ENCODE results near the gene MET. TPM values are rescaled to one million over a fixed set of nuclear protein-coding genes. Genes with fewer than 3 reads are reported as not detected.
"Not testable (repeated sequence)": the region's sequence is repeated elsewhere in the genome, so short reads cannot be mapped to it uniquely, and the experiment has no call there.

Gene MET
- total RNA-seq, 2 donors from 2014 or later: 0.88 TPM; not detected in 1

DNA sequence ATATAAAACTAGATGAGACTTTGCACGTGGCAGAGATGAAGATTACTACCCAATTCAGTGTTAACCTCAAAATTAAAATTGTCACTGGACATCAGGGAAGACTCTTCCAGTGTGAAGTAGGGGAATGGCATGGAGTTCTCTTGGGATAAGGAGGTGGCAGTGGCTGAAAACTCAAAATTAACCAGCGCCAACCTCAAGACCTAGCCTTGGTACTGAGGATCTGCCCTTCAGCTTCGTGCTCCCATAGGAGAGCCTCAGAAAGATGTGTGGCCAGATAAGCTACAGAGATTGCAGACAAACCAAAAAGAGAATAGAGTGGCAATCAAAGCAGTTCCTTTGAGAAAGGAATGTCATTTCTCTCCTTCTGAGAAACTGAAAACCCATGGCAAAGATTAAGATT, 143.0 kb downstream of the MET start:
- Mint-ChIP-seq H3K27ac (no peak overlapping the region), H3K9me3 (no peaks in the 10 kb centered on the region), H3K36me3 (no peaks in the 10 kb centered on the region)
- ATAC-seq (no peak), DNase-seq (ENCODE audit: low spot score in 2 of 2) (no peak)

GRCh38 chr7:116820149-116820548, 148.2 kb downstream of the MET start:
- H3K36me3 Mint-ChIP-seq: no peaks in the 10 kb centered on the region
- ATAC-seq: no peak
- no peak for DNase-seq (ENCODE audit: low spot score in 2 of 2)
- peaks cover 0 to 8% of the 10 kb centered on the region in 2 donors for H3K9me3 Mint-ChIP-seq
- no peak overlapping the region for H3K27ac Mint-ChIP-seq

DNA sequence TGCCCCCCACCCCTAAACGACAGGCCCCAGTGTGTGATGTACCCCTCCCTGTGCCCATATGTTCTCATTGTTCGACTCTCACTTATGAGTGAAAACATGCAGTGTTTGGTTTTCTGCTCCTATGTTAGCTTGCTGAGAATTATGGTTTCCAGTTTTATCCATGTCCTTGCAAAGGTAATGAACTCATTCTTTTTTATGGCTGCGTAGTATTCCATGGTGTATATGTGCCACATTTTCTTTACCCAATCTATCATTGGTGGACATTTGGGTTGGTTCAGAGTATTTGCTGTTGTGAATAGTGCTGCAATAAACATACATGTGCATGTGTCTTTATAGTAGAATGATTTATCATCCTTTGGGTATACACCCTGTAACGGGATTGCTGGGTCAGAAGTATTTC, 149.7 kb downstream of the MET start:
- ATAC-seq; H3K27ac Mint-ChIP-seq; DNase-seq (ENCODE audit: low spot score in 2 of 2); H3K36me3 Mint-ChIP-seq: not testable (repeated sequence)
- H3K9me3 Mint-ChIP-seq: peaks cover 0 to 12% of the 10 kb centered on the region in 2 donors

DNA sequence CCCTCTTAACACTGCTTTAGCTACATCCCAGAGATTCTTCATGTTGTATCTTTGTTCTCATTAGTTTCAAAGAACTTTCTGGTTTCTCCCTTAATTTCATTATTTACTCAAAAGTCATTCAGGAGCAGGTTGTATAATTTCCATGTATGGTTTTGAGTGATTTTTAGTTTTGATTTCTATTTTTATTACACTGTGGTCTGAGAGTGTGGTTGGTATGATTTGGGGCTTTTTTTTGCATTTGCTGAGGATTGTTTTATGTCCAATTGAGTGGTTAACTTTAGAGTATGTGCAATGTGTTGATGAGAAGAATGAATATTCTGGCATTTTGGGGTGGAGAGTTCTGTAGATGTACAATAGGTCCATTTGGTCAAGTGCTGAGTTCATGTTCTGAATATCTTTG, 152.5 kb downstream of the MET start:
- no peaks in the 10 kb centered on the region for H3K36me3 Mint-ChIP-seq
- H3K9me3 Mint-ChIP-seq: peaks cover 0 to 12% of the 10 kb centered on the region in 2 donors
- H3K27ac Mint-ChIP-seq: no peak overlapping the region
- DNase-seq (ENCODE audit: low spot score in 2 of 2) (no peak), ATAC-seq (no peak)

DNA sequence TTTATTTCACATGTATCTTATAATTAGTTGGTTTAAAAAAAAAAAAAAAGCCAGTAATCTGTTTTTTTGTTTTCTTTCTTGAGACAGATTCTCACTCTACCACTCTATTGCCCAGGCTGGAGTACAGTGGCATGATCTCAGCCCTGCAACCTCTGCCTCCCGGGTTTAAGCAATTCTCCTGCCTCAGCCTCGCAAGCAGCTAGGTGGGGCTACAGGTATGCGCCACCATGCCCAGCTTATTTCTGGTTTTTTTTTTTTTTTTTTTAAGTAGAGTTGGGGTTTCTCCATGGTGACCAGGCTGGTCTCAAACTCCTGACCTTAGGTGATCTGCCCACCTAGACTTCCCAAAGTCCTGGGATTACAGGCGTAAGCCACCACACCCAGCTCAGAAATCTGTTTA, 156.3 kb downstream of the MET start:
- no peak for DNase-seq (ENCODE audit: low spot score in 2 of 2)
- no peak overlapping the region for H3K27ac Mint-ChIP-seq
- peaks cover 0 to 12% of the 10 kb centered on the region in 2 donors for H3K9me3 Mint-ChIP-seq
- ATAC-seq: no peak
- H3K36me3 Mint-ChIP-seq: no peaks in the 10 kb centered on the region

GRCh38 chr7:116829041-116829440, 157.0 kb downstream of the MET start:
- Mint-ChIP-seq H3K9me3 (peaks cover 0 to 11% of the 10 kb centered on the region in 2 donors), H3K36me3 (no peaks in the 10 kb centered on the region), H3K27ac (no peak overlapping the region)
- ATAC-seq (no peak), DNase-seq (ENCODE audit: low spot score in 2 of 2) (no peak)

- ATAC-seq (no peak), DNase-seq (ENCODE audit: low spot score in 2 of 2) (no peak)
- H3K27ac Mint-ChIP-seq: no peak overlapping the region
- H3K9me3 Mint-ChIP-seq: peaks cover 0 to 7% of the 10 kb centered on the region in 2 donors
- no peaks in the 10 kb centered on the region for H3K36me3 Mint-ChIP-seq
These were observed 157.5 kb downstream of the MET start for GRCh38 chr7:116829493-116829892.

DNA sequence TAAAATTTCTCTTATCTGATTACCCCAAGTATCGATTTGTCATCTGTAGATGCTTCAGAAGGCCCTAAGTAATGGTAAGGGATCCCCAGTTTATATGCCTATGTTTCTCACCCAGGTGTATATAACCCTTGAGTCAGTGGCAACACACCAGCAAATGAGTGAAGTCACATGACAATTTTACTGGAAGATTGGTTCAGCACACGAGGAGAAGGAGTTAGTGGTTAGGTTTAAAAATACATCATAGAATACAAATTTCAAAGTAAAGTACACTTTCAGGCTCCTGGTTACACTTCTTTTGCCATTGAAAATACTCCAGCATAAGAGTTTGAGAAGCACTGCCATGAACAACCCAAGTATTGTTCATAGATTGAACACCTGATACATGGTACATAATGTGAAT, 160.7 kb downstream of the MET start:
- DNase-seq (ENCODE audit: low spot score in 2 of 2) (no peak), ATAC-seq (no peak)
- H3K27ac Mint-ChIP-seq: no peak overlapping the region
- no peaks in the 10 kb centered on the region for H3K9me3 Mint-ChIP-seq
- H3K36me3 Mint-ChIP-seq: no peaks in the 10 kb centered on the region

DNA sequence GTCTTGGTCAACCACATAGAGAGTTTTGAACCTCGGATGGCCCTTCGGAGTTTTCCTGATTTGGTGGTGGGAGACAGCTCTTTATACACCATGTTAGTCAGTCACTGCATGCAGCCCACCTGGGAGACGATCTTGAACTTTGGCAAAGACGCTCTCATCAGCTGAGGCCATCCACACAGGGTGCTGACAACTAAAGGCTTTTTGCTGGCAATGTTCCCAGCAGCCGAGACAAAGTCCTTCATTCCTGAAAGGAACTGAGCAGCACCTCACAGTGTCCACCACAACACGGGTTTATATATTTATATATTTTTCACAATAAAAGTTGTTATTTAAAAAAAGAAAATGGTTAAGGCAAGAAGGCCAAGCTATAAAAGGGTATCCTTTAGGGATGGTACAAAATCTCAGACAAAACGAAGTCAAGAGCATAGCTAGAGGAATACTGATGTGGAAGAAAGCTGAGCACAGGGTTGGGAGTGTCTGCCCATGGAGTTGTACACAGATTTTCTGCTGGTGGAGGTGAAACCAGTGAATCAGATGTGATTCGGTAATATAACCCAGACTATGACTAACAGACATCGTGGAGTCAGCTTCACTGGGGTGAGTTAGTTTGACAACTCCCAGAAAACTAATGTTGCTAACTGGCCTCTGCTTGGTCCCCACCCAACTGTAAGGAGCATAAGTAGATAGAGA, 163.0 kb downstream of the MET start:
- DNase-seq (ENCODE audit: low spot score in 2 of 2) (no peak), ATAC-seq (peak; percentile 39 to 71)
- Mint-ChIP-seq H3K9me3 (no peaks in the 10 kb centered on the region), H3K36me3 (no peaks in the 10 kb centered on the region), H3K27ac (no peak overlapping the region)

DNA sequence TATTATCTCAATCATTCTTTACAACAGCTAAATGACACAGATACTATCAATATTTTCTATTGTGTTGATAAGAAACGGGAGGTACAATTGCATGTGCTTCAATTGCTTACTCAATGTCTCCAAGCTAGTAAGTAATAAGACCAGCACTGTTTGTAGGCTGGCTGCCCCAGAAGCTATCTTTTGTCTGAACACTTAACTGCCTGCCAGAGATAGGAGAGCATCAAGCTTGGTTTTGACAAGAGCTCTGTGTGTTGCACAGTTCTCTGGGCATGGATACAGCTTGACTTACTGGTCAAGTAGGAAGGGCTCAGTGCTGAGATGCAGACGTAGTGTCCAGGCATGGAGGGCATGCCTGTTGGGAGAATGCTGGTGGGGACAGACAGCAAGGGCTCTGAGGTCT, 164.1 kb downstream of the MET start:
- Mint-ChIP-seq H3K36me3 (no peaks in the 10 kb centered on the region), H3K9me3 (no peaks in the 10 kb centered on the region)

DNA sequence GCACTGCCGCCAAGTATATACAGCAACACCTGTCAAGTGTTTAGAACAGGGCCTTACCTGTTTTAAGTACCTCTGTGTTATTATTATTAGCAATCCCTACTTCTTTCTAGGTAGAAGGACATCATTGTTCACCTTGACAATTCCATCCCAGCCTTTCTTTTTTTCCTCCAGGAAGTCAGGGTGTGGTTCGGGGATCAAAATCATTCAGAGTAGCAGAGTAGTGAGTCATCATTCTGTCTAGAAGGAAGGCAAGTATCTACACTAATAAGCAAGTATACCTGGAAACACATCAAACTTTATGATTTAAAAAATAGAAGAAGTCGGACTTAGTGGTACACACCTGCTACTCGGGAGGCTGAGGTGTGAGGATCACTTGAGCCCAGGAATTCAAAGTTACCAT, 164.9 kb downstream of the MET start:
- Mint-ChIP-seq H3K9me3 (no peaks in the 10 kb centered on the region), H3K27ac (no peak overlapping the region), H3K36me3 (no peaks in the 10 kb centered on the region)
- no peak for ATAC-seq
- DNase-seq (ENCODE audit: low spot score in 2 of 2): no peak

More for the DNA sequence above, 164.1 kb downstream of the MET start:
- no peak overlapping the region for H3K27ac Mint-ChIP-seq
- ATAC-seq: no peak
- no peak for DNase-seq (ENCODE audit: low spot score in 2 of 2)

- Mint-ChIP-seq H3K9me3 (no peaks in the 10 kb centered on the region), H3K36me3 (no peaks in the 10 kb centered on the region)
- ATAC-seq: no peak
These were observed 165.6 kb downstream of the MET start for GRCh38 chr7:116837586-116837985.

DNA sequence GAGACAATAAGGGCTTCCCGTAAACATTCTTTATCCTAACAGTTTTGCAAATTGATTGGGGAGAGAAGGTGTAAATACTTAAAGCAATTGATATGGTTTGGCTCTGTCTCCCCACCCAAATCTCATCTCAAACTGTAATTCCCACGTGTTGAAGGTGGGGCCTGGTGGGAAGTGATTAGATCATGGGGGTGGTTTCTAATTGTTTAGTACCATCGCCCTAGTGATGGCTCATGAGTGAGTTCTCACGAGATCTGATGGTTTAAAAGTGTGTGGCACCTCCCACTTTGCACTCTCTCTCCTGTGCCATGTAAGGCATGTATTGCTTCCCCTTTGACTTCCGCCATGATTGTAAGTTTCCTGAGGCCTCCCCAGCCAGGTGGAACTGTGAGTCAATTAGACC, 168.3 kb downstream of the MET start:
- DNase-seq (ENCODE audit: low spot score in 2 of 2) (no peak), ATAC-seq (no peak)
- no peak overlapping the region for H3K27ac Mint-ChIP-seq
- no peaks in the 10 kb centered on the region for H3K36me3 Mint-ChIP-seq
- no peaks in the 10 kb centered on the region for H3K9me3 Mint-ChIP-seq

More at GRCh38 chr7:116837586-116837985, 165.6 kb downstream of the MET start:
- DNase-seq (ENCODE audit: low spot score in 2 of 2): no peak
- H3K27ac Mint-ChIP-seq: no peak overlapping the region

DNA sequence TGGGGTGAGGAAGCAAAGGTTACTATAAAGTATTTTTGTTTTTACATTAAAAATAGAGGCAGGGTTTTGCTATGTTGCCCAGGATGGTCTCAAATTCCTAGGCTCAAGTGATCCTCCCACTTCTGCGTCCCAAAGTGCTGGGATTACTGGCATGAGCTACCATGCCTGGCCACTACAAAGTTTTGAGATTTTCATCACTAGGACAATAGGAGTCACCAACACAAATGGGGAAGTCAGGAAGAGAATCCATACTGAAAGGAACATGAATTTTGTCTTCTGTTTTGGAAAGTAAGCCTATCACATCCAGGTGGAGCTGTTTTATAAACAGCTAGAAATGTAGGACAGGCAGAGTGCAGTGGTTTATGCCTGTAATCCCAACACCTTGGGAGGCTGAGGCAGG, 170.4 kb downstream of the MET start:
- no peak for ATAC-seq
- H3K36me3 Mint-ChIP-seq: no peaks in the 10 kb centered on the region
- no peak overlapping the region for H3K27ac Mint-ChIP-seq

DNA sequence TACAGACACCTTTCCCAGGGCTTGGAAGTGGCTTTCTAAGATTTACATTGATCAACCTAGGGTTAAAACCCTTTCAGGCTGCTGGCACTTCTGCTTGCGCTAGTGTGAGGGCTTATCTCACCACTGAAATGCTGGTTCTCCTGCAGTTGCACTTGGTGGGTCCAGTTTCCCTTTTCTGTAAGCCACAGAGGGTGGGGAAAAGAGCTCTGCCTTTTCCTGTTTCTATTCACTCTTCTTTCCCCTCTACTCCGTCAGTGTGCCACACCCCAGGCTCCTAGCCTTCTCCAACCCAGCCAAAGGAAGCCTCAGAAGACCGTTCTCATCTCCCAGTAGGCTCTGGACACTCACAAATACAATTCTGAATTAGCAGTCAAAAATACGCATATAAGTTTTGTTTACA, 171.4 kb downstream of the MET start:
- no peak for DNase-seq (ENCODE audit: low spot score in 2 of 2)
- no peak for ATAC-seq
- Mint-ChIP-seq H3K9me3 (no peaks in the 10 kb centered on the region), H3K27ac (no peak overlapping the region), H3K36me3 (no peaks in the 10 kb centered on the region)

More for the DNA sequence above, 170.4 kb downstream of the MET start:
- no peaks in the 10 kb centered on the region for H3K9me3 Mint-ChIP-seq
- DNase-seq (ENCODE audit: low spot score in 2 of 2): no peak
